Astrocyte (in vitro differentiated cells and primary cell): ENCODE measurements around the gene SLC6A13.

Source experiments
- EZH2 ChIP-seq: IDR thresholded peaks from 2 replicates; pipeline ENCODE4 v1.6.1; 2012; ENCODE audit warnings: mild to moderate bottlenecking, low read length, inconsistent platforms; ENCODE audit not compliant: insufficient read depth
- TF ChIP-seq, protein P1 (sequence below): IDR thresholded peaks from 2 replicates; pipeline ENCODE4 v1.5.1; 2011; ENCODE audit warnings: low read depth, mild to moderate bottlenecking, inconsistent platforms, low read length, moderate library complexity; ENCODE audit not compliant: insufficient read depth

DNA sequence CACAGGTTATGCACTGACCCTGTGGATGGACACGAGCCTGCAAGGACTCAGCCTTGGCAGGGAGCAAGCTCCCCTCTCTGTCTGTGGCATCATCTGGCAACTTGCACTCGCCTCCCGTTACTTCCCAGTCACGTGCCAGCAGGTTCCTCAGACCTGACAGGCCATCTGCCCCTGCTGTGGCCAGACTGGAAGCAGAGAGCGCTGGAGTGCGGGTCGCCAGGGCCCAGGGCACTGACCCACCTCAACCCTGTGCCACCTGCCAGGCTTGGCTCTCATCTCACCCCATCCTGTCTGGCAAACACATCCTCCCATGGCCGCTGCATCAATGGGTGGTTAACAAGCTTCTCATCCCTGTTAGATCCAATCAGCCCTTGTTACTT is 77.1 kb downstream of the SLC6A13 start:
- TF ChIP-seq, protein P1, sequence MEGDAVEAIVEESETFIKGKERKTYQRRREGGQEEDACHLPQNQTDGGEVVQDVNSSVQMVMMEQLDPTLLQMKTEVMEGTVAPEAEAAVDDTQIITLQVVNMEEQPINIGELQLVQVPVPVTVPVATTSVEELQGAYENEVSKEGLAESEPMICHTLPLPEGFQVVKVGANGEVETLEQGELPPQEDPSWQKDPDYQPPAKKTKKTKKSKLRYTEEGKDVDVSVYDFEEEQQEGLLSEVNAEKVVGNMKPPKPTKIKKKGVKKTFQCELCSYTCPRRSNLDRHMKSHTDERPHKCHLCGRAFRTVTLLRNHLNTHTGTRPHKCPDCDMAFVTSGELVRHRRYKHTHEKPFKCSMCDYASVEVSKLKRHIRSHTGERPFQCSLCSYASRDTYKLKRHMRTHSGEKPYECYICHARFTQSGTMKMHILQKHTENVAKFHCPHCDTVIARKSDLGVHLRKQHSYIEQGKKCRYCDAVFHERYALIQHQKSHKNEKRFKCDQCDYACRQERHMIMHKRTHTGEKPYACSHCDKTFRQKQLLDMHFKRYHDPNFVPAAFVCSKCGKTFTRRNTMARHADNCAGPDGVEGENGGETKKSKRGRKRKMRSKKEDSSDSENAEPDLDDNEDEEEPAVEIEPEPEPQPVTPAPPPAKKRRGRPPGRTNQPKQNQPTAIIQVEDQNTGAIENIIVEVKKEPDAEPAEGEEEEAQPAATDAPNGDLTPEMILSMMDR = no peak
- TF ChIP-seq EZH2 = no peak
